Measurements from ENCODE around the gene ADD1.

ADD1 gene

GRCh38 chr4:2923141-2923551 is 79.5 kb downstream of the ADD1 start:
- Histone ChIP-seq H3K27me3 (no peaks in the 10 kb centered on the region), H4K20me1 (peaks cover 0 to 94% (median 22%) of the 10 kb centered on the region in 11 experiments; a peak in 13 of 22 replicates), H3K27ac (peak overlapping the region in 8 of 11 experiments; percentile 12 to 67 (median 48); a peak in 14 of 22 replicates), H3K9me3 (replicated peaks in 1 of 11) (peaks cover 0 to 14% (median 12%) of the 10 kb centered on the region in 11 experiments; a peak in 15 of 22 replicates), H3K4me2 (peak overlapping the region in 9 of 11 experiments; percentile 29 to 61 (median 41); a peak in 14 of 22 replicates), H3K4me1 (peaks cover 14 to 32% (median 20%) of the 10 kb centered on the region in 10 experiments), H3K36me3 (peaks cover 75 to 96% (median 88%) of the 10 kb centered on the region in 11 experiments), H3K9ac (peak overlapping the region in 6 of 11 experiments; percentile 1 to 51 (median 25); a peak in 6 of 22 replicates), H3K4me3 (no peak overlapping the region)
- no peak for TF ChIP-seq Cebpa-rat (IDR thresholded peaks at IDR 0.05)

- Histone ChIP-seq H3K4me3 (no peak overlapping the region), H3K4me1 (peaks cover 16 to 38% (median 26%) of the 10 kb centered on the region in 10 experiments), H3K4me2 (peak overlapping the region in 3 of 11 experiments; percentile 12 to 53 (median 16); a peak in 2 of 22 replicates), H3K9ac (peak overlapping the region in 5 of 11 experiments; percentile 1 to 29 (median 23); a peak in 2 of 22 replicates), H3K27ac (peak overlapping the region in 5 of 11 experiments; percentile 1 to 67 (median 44); a peak in 3 of 22 replicates), H3K27me3 (no peaks in the 10 kb centered on the region), H3K36me3 (peaks cover 77 to 96% (median 89%) of the 10 kb centered on the region in 11 experiments), H4K20me1 (peaks cover 0 to 96% (median 28%) of the 10 kb centered on the region in 11 experiments; a peak in 14 of 22 replicates), H3K9me3 (replicated peaks in 1 of 11) (peaks cover 0 to 12% (median 11%) of the 10 kb centered on the region in 11 experiments; a peak in 15 of 22 replicates)
- no peak for TF ChIP-seq Cebpa-rat (IDR thresholded peaks at IDR 0.05)
Measured at GRCh38 chr4:2923668-2924173, 80.1 kb downstream of the ADD1 start.

- no peaks in the 10 kb centered on the region for H3K27me3 ChIP-seq
- peaks cover under 1 to 98% (median 33%) of the 10 kb centered on the region in 11 experiments; a peak in 15 of 22 replicates for H4K20me1 ChIP-seq
- H3K4me2 ChIP-seq: peak overlapping the region in 1 of 11 experiments; percentile 12; a peak in 1 of 22 replicates
- H3K27ac ChIP-seq: no peak overlapping the region
- no peak overlapping the region for H3K4me3 ChIP-seq
- H3K36me3 ChIP-seq: peaks cover 79 to 96% (median 89%) of the 10 kb centered on the region in 11 experiments
- H3K9ac ChIP-seq: peak overlapping the region in 2 of 11 experiments; percentile 15 to 23; a peak in 1 of 22 replicates
- H3K9me3 ChIP-seq (replicated peaks in 1 of 11): peaks cover 0 to 8% (median 5%) of the 10 kb centered on the region in 11 experiments; a peak in 12 of 22 replicates
- H3K4me1 ChIP-seq: peaks cover 17 to 44% (median 32%) of the 10 kb centered on the region in 10 experiments
- no peak for TF ChIP-seq Cebpa-rat (IDR thresholded peaks at IDR 0.05)
Measured at GRCh38 chr4:2924286-2924685, 80.6 kb downstream of the ADD1 start.

GRCh38 chr4:2924765-2925301 is 81.2 kb downstream of the ADD1 start:
- Histone ChIP-seq H3K9ac (peak overlapping the region in 2 of 11 experiments; percentile 9 to 15; a peak in 1 of 22 replicates), H3K36me3 (peaks cover 79 to 96% (median 90%) of the 10 kb centered on the region in 11 experiments), H3K27ac (0 out of 22 replicates have a peak overlapping the region, but pooled peaks of 1 of the 11 experiments have one; percentile 13), H4K20me1 (peaks cover 4 to 98% (median 38%) of the 10 kb centered on the region in 11 experiments; a peak in 16 of 22 replicates), H3K4me1 (peaks cover 23 to 49% (median 37%) of the 10 kb centered on the region in 10 experiments), H3K4me2 (no peak overlapping the region), H3K27me3 (no peaks in the 10 kb centered on the region), H3K9me3 (replicated peaks in 1 of 11) (peaks cover 0 to 3% (median 0%) of the 10 kb centered on the region in 11 experiments; a peak in 8 of 22 replicates), H3K4me3 (no peak overlapping the region)
- no peak for TF ChIP-seq Cebpa-rat (IDR thresholded peaks at IDR 0.05)

GRCh38 chr4:2925496-2925895 is 81.9 kb downstream of the ADD1 start:
- no peak for TF ChIP-seq Cebpa-rat (IDR thresholded peaks at IDR 0.05)
- peaks cover 82 to 96% (median 89%) of the 10 kb centered on the region in 11 experiments for H3K36me3 ChIP-seq

GRCh38 chr4:2925931-2926860 is 82.6 kb downstream of the ADD1 start:
- H3K4me1 ChIP-seq: peaks cover 36 to 63% (median 51%) of the 10 kb centered on the region in 10 experiments
- peaks cover 84 to 96% (median 91%) of the 10 kb centered on the region in 11 experiments for H3K36me3 ChIP-seq
- no peak overlapping the region for H3K4me3 ChIP-seq
- H3K27ac ChIP-seq: no peak overlapping the region
- no peak overlapping the region for H3K4me2 ChIP-seq
- no peaks in the 10 kb centered on the region for H3K9me3 ChIP-seq (replicated peaks in 1 of 11)
- H3K9ac ChIP-seq: no peak overlapping the region
- H4K20me1 ChIP-seq: peaks cover 10 to 98% (median 50%) of the 10 kb centered on the region in 11 experiments; a peak in 18 of 22 replicates
- H3K27me3 ChIP-seq: no peaks in the 10 kb centered on the region
- no peak for TF ChIP-seq Cebpa-rat (IDR thresholded peaks at IDR 0.05)

More at GRCh38 chr4:2925496-2925895, 81.9 kb downstream of the ADD1 start:
- no peak overlapping the region; a peak in 1 of 22 replicates for H3K27ac ChIP-seq
- H3K9ac ChIP-seq: no peak overlapping the region
- no peaks in the 10 kb centered on the region for H3K9me3 ChIP-seq (replicated peaks in 1 of 11)
- no peaks in the 10 kb centered on the region for H3K27me3 ChIP-seq
- H3K4me2 ChIP-seq: no peak overlapping the region
- no peak overlapping the region for H3K4me3 ChIP-seq
- peaks cover 29 to 56% (median 44%) of the 10 kb centered on the region in 10 experiments for H3K4me1 ChIP-seq
- peaks cover 10 to 98% (median 45%) of the 10 kb centered on the region in 11 experiments; a peak in 17 of 22 replicates for H4K20me1 ChIP-seq

GRCh38 chr4:2927016-2927695 is 83.5 kb downstream of the ADD1 start:
- Histone ChIP-seq H3K27me3 (no peaks in the 10 kb centered on the region), H3K4me3 (no peak overlapping the region), H3K9ac (no peak overlapping the region), H3K36me3 (peaks cover 80 to 94% (median 89%) of the 10 kb centered on the region in 11 experiments), H3K4me2 (no peak overlapping the region), H4K20me1 (peaks cover 10 to 92% (median 50%) of the 10 kb centered on the region in 11 experiments; a peak in 18 of 22 replicates), H3K9me3 (replicated peaks in 1 of 11) (no peaks in the 10 kb centered on the region), H3K27ac (no peak overlapping the region), H3K4me1 (peaks cover 39 to 70% (median 56%) of the 10 kb centered on the region in 10 experiments)
- TF ChIP-seq Cebpa-rat (IDR thresholded peaks at IDR 0.05): no peak

- Histone ChIP-seq H3K4me2 (no peak overlapping the region), H3K9me3 (replicated peaks in 1 of 11) (no peaks in the 10 kb centered on the region), H3K4me1 (peaks cover 39 to 70% (median 56%) of the 10 kb centered on the region in 10 experiments), H3K36me3 (peaks cover 75 to 89% (median 87%) of the 10 kb centered on the region in 11 experiments), H3K4me3 (no peak overlapping the region), H3K27me3 (no peaks in the 10 kb centered on the region), H3K27ac (no peak overlapping the region), H4K20me1 (peaks cover 10 to 92% (median 55%) of the 10 kb centered on the region in 11 experiments; a peak in 19 of 22 replicates), H3K9ac (no peak overlapping the region)
- no peak for TF ChIP-seq Cebpa-rat (IDR thresholded peaks at IDR 0.05)
Measured at GRCh38 chr4:2927696-2928075, 84.0 kb downstream of the ADD1 start.
